Epithelial cell of esophagus (primary cell): ENCODE data around the gene RPN1.
"Not testable (repeated sequence)": the region's sequence is repeated elsewhere in the genome, so short reads cannot be mapped to it uniquely, and the experiment has no call there.

ENCODE experiments used
- DNase-seq: peaks from one replicate; pipeline ENCODE4 v3.0.0; 2010; ENCODE audit warnings: low read depth
- H3K4me3 ChIP-seq: 2 replicates; pipeline ENCODE4 v1.5.1; 2011; ENCODE audit warnings: mild to moderate bottlenecking, low read length, control low read depth
- TF ChIP-seq, protein P1 (sequence below): IDR thresholded peaks from 2 replicates; pipeline ENCODE4 v1.5.1; 2011; ENCODE audit warnings: low read depth, mild to moderate bottlenecking, low read length, control low read depth, inconsistent platforms; ENCODE audit not compliant: insufficient read depth; ENCODE audit errors: missing control alignments

Gene RPN1

DNA sequence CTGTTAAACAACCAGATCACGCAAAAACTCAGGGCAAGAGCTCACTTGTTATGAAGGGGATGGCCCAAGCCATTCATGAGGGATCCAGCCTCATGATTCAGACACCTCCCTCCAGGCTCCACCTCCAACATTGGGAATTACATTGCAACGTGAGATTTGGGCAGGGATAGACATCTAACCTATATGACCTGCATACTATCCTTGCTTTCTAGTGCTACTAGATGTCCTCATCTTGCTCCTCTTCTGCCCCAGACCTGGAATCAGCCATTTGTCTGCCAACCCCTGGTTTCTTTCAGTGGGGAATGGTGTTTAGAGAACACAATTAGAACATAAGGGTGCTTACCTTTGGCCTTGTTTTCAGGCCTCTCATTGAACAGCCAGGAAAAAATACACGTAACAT lies 63.2 kb downstream of the RPN1 start:
- DNase-seq, result peak; percentile 27
- H3K4me3 ChIP-seq, result no peak overlapping the region
- TF ChIP-seq, protein P1, sequence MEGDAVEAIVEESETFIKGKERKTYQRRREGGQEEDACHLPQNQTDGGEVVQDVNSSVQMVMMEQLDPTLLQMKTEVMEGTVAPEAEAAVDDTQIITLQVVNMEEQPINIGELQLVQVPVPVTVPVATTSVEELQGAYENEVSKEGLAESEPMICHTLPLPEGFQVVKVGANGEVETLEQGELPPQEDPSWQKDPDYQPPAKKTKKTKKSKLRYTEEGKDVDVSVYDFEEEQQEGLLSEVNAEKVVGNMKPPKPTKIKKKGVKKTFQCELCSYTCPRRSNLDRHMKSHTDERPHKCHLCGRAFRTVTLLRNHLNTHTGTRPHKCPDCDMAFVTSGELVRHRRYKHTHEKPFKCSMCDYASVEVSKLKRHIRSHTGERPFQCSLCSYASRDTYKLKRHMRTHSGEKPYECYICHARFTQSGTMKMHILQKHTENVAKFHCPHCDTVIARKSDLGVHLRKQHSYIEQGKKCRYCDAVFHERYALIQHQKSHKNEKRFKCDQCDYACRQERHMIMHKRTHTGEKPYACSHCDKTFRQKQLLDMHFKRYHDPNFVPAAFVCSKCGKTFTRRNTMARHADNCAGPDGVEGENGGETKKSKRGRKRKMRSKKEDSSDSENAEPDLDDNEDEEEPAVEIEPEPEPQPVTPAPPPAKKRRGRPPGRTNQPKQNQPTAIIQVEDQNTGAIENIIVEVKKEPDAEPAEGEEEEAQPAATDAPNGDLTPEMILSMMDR, result no peak

DNA sequence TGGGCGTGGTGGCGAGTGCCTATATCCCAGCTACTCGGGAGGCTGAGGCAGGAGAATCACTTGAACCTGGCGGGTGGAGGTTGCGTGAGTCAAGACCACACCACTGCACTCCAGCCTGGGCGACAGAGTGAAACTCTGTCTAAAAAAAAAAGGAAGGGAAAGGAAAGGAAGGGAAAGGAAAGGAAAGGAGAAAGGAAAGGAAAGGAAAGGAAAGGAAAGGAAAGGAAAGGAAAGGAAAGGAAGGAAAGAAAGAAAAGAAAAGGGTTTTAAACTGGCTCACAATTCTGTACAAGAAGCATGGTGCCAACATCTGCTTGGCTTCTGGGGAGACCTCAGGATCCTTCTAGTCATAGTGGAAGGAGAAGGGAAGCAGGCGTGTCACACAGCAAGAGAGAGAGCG lies 63.7 kb downstream of the RPN1 start:
- H3K4me3 ChIP-seq, result not testable (repeated sequence)

DNA sequence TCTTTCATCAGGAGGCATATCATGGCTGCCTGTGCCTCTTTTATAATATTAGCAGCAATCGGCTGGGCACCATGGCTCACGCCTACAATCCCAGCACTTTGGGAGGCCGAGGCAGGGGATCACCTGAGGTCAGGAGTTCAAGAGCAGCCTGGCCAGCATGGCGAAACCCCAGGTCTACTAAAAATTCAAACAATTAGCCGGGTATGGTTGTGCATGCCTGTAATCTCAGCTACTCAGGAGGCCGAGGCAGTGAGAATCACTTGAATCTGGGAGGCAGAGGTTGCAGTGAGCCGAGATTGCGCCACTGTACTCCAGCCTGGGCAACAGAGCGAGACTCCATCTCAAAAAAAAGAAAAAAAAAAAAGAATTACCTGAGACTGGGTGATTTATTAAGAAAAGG lies 64.2 kb downstream of the RPN1 start:
- not testable (repeated sequence) for H3K4me3 ChIP-seq, DNase-seq

More for the DNA sequence above, 63.7 kb downstream of the RPN1 start:
- not testable (repeated sequence) for DNase-seq

DNA sequence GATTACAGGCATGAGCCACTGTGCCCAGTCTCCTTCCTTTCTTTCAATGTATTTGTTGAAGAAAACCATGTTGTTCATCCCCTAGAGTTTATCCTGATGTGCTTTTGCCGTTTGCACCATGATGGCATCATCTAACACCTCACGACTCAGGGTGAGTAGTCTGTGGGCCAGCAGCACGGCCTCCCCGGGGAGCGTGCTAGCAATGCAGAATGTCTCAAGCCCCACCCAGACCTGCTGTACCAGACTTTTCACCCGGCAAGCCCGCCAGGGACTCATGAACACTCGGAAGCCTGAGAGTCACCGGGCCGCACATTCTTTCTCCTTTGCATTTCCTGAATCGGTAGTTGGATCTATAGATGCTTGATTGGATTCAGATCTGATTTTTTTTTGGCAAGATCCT lies 64.6 kb downstream of the RPN1 start:
- no peak overlapping the region for H3K4me3 ChIP-seq
- TF ChIP-seq, protein P1, result no peak
- DNase-seq, result peak; percentile 80

DNA sequence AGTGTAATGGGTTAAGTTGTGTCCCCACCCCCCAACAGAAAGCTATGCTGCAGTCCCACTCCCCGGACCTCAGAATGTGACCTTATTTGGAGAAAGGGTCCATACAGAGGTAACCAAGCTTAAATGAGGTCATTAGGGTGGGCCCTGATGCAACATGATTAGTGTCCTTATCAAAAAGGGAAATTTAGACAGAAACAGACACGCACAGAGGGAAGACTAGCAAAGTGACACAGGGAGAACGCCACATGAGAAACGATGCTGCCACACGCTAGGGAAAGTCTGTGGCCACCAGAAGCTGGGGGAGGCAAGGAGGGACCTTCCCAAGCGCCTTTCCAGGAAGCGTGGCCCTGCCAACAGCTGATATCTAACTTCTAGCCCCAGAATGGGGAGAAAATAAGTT lies 65.4 kb downstream of the RPN1 start:
- no peak for DNase-seq
- H3K4me3 ChIP-seq, result no peak overlapping the region
- TF ChIP-seq, protein P1, result no peak

DNA sequence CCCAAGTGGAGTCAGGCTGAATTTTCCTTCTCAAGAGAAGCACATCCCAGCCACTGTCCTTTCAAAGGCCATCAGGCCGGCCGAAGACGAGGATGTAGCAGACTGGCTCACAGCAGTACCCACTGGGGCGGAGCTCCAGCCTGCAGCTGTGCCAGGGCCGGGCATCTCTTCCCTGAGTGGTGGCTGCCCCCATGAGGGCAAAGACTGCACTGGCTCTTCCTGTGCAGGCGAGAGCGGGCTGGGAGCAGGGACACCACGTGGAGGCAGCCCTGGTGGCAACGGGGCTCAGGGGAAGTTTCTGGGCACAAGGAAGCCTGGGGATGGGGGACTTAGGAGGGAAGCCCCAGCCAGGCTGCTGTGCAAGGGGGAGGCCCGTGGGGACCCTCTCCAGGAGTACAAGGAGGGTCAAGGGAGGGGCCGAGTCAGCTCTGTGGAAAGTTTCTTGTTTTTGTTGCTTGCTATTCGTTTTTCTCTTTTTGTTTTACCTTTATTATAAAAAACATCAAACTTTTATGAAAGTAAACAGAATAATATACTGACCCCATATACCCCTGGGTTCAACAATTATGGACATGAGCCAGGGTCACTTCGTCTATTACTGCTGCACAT lies 66.1 kb downstream of the RPN1 start:
- peak; percentile 83 for DNase-seq
- TF ChIP-seq, protein P1, result peak; percentile 80
- H3K4me3 ChIP-seq, result no peak overlapping the region

DNA sequence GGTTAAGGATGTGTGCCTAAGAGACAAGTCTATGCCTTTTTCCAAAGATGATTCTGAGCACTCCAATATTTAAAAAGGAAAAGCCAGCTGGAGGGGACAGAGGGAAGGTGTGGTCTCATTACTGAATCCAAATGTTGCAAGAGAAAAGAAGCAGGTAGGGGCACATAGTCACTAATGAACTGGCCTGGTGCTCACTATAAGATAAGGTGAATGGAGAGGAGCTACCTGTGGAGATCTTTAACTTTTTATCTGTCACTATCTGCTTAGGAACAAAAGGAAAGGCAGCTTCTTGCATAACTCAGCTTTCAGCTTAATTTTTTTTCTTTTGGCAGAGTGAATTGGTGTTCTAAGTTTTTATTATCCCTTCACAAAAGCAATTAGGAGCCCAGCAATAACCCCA lies 69.1 kb downstream of the RPN1 start:
- no peak overlapping the region for H3K4me3 ChIP-seq
- DNase-seq, result no peak
- TF ChIP-seq, protein P1, result no peak

DNA sequence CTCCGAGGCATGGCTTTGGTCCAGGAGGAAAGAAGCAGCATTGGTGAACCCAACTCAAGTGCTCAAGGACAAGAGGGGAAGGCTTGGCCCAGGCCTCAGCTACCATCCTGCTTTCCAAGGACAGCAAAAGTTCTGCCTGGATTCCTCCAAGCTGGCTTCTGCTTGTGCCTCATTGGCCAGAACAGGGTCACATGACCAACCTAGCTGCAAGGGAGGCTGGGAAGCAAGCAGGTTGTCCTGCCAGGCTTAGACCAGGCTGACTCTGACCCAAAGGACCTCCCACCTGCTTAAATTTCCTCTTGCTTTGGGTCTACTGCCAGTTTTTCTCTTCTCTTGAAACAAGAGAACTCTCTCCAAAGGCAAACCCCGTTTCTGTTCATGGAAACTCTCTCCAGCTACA lies 70.7 kb downstream of the RPN1 start:
- TF ChIP-seq, protein P1, result no peak
- H3K4me3 ChIP-seq, result no peak overlapping the region
- DNase-seq, result no peak
